ENCODE results near the gene TRAF6.

- TF ChIP-seq CTCF (IDR thresholded peaks at IDR 0.05; ENCODE audit: borderline replicate concordance, extremely low read depth, low read length, poor library complexity, severe bottlenecking) (no peak), EZH2 (IDR thresholded peaks at IDR 0.05; ENCODE audit: borderline replicate concordance, low read depth, low read length, severe bottlenecking) (no peak)
These were observed 57.7 kb downstream of the TRAF6 start for GRCh38 chr11:36452236-36452940.
